ENCODE results near the gene POM121. TPM values are rescaled to one million over a fixed set of nuclear protein-coding genes. Genes with fewer than 3 reads are reported as not detected.
A peak's percentile ranks its signal among the peaks of the same experiment; 100 is the strongest.
"Not testable (repeated sequence)": the region's sequence is repeated elsewhere in the genome, so short reads cannot be mapped to it uniquely, and the experiment has no call there.

Gene POM121
- total RNA-seq (10 to 100 TPM; 48.3 to 51.2 TPM), polyA plus RNA-seq (ENCODE audit: insufficient read depth, low read depth, low replicate concordance) (49.7 TPM)
- long read RNA-seq, donor 1, partial matches to known transcripts = 6 of 7 reads
- long read RNA-seq, donor 1, other reads (novel, unspliced or antisense) = 0 of 7 reads
- long read RNA-seq, donor 2, partial matches to known transcripts = 17 of 17 reads
- long read RNA-seq, donor 2, other reads (novel, unspliced or antisense) = 0 of 17 reads

DNA sequence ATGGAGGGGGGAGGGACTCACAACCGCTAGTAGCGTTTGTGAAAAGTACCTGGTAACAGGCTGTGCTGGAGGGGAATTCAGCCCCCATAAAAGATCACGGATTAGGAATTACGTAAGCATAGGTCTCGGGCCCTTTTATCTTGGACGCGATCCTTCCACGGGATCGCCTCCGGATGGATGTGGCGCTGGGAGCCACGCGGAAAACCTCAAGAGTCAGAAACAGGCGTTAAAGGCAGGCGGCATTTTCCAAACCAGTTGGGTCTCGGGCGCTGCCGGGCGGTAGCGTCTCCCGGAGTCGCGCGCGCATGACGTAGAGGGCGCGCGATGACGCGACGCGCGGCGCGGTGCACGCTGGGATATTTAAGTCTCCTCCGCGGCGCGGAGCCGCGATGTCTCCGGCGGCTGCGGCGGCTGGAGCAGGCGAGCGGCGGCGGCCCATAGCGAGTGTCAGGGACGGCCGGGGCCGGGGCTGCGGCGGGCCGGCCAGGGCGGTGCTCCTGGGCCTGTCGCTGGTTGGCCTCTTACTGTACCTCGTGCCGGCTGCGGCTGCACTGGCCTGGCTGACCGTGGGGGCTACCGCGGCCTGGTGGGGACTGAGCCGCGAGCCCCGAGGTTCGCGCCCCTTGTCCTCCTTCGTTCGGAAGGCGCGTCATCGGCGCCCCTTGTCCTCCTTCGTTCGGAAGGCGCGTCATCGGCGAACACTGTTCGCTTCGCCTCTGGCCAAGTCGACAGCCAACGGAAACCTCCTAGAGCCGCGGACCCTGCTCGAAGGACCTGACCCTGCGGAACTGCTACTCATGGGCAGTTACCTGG is at the start of gene POM121:
POM121 (plus strand) TSS at position 363 of the 813 bp plus-strand sequence; CDS start at position 390, 27 bp downstream.
- TF ChIP-seq, protein P1, sequence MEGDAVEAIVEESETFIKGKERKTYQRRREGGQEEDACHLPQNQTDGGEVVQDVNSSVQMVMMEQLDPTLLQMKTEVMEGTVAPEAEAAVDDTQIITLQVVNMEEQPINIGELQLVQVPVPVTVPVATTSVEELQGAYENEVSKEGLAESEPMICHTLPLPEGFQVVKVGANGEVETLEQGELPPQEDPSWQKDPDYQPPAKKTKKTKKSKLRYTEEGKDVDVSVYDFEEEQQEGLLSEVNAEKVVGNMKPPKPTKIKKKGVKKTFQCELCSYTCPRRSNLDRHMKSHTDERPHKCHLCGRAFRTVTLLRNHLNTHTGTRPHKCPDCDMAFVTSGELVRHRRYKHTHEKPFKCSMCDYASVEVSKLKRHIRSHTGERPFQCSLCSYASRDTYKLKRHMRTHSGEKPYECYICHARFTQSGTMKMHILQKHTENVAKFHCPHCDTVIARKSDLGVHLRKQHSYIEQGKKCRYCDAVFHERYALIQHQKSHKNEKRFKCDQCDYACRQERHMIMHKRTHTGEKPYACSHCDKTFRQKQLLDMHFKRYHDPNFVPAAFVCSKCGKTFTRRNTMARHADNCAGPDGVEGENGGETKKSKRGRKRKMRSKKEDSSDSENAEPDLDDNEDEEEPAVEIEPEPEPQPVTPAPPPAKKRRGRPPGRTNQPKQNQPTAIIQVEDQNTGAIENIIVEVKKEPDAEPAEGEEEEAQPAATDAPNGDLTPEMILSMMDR (IDR thresholded peaks at IDR 0.05) = peak in 1 of 3 experiments; percentile 25
- TF ChIP-seq POLR2A (IDR thresholded peaks at IDR 0.05) = no peak
- H3K27me3 ChIP-seq = no peaks in the 10 kb centered on the region
- DNase-seq = peak; percentile 88
- peak within 1 kb of the TSS; percentile 83 to 85 for H3K4me3 ChIP-seq
- no peaks in the 10 kb centered on the region for H3K9me3 ChIP-seq
- H3K27ac ChIP-seq = peak within 1 kb of the TSS; percentile 77 to 92
- intact Hi-C loops (cut with DNase I; ENCODE audit: low total_unique reads) = no loop called here
- 0 to 1% methylated on average over 15 to 36 of the region's 91 CpGs for WGBS, 2 donors
- H3K4me1 ChIP-seq = peaks cover 15% of the 10 kb centered on the region
- no peaks in the 10 kb centered on the region for H3K36me3 ChIP-seq (ENCODE audit: low read depth, missing control alignments)

DNA sequence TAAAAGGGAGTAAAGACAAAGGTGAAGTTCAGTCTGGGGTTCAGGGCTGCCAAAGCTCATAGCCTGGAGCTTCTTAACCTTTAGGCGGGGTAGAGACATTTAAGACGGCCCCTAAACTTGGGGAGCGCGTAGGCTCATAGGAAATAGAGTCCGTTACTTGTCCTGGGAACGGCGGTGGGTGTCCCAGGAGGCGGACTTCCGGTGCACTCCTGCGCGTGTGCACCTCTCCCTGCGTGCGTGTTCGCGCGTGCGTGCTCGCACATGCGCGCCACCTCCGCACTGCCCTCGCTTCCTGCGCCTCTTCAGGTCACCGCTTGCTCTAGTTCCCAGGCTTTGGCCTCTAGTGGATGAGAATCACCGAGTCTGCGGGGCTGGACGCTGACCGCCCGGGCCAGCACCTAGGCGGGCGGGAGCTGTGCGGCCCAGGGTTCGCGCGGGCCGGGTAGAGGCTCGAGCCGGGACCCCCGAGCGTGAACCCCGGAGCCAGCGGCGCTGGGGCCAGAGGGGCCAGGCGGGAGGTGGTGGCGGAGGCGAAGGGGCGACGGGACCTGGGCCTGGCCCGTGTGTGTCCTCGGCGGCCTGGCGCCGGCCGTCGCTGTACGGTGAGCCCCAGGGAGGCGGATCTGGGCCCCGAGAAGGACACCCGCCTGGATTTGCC is 45.7 kb upstream of the POM121 start:
- H3K27ac ChIP-seq = peak overlapping the region; percentile 85 to 88
- intact Hi-C loops (cut with DNase I; ENCODE audit: low total_unique reads); H3K36me3 ChIP-seq (ENCODE audit: low read depth, missing control alignments); H3K4me1 ChIP-seq; H3K27me3 ChIP-seq; H3K9me3 ChIP-seq: not testable (repeated sequence)
- peak; percentile 91 for DNase-seq
- peak overlapping the region; percentile 65 to 78 for H3K4me3 ChIP-seq
- TF ChIP-seq, protein P1 (IDR thresholded peaks at IDR 0.05) = peak in 1 of 3 experiments; percentile 26
- WGBS, 2 donors = 0% methylated on average over 31 of the region's 59 CpGs; no CpG with 5 or more reads in 1 of the 2 donors

DNA sequence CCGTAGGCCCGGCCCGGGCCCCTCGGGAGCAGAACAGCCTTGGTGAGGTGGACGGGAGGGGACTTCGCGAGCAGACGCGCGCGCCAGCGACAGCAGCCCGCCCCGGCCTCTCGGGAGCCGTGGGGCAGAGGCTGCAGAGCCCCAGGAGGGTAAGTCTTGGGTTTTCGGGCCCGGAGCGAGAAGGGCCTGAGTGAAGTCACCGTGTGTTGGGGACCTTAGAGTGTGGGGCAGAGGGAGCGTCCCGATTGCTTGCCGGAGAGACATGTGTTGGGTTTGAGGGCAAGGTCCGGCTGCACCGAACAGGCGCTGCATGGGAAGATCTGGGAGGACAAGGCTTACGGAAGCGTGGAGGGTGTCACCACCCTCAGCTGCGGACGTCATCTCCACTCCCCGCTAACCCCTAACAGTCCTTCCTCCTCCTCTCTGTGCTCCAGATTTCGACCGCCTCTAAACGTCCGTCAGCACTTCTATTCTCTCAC is 45.1 kb upstream of the POM121 start:
- intact Hi-C loops (cut with DNase I; ENCODE audit: low total_unique reads) = not testable (repeated sequence)
- peak overlapping the region; percentile 65 to 78 for H3K4me3 ChIP-seq

DNA sequence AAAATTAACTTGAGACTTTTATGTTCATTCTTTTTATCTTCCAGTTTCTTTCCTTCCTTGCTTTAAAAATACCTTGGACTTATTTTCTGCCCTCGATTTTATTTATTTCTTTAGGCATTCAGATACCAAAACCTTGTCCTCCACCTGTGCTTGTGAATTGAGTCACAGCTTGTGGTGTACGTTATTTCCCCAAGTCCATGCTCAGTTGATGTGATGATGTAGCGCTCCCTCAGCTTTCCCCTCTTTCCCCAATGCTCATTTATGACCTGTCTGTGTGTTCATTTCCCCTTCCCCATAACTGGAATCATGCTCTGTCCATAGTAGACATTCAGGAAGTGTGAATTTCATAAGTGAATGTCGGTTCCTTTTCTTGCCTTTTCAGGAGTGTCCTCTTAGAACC is 33.1 kb upstream of the POM121 start:
- intact Hi-C loops (cut with DNase I; ENCODE audit: low total_unique reads); H3K27ac ChIP-seq; H3K4me1 ChIP-seq; H3K4me3 ChIP-seq; H3K27me3 ChIP-seq; H3K9me3 ChIP-seq; H3K36me3 ChIP-seq (ENCODE audit: low read depth, missing control alignments); DNase-seq: not testable (repeated sequence)
- 92 to 97% methylated on average over 4 of the region's 4 CpGs for WGBS, 2 donors

More for the DNA sequence above, 45.1 kb upstream of the POM121 start:
- H3K36me3 ChIP-seq (ENCODE audit: low read depth, missing control alignments); H3K9me3 ChIP-seq; H3K27me3 ChIP-seq; H3K4me1 ChIP-seq: not testable (repeated sequence)
- DNase-seq = peak; percentile 77
- H3K27ac ChIP-seq = peak overlapping the region; percentile 85 to 88
- WGBS, 2 donors = 0% methylated on average over 12 to 27 of the region's 35 CpGs

DNA sequence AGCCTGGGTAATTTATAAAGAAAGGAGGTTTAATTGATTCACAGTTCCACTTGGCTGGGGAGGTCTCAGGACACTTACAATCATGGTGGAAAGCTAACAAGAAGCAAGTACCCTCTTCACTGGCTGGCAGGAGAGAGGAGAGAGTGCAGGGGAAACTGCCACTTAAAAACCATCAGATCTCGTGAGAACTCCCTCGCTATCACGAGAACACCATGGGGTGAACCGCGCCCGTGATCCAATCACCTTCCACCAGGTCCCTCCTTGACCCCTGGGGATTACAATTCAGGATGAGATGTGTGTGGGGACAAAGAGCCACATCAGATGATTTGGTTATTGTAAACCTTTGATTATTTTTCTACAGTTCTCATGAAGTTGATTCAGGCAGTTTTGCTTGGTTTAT is 20.2 kb upstream of the POM121 start:
- WGBS, 2 donors = 95 to 98% methylated on average over 6 of the region's 6 CpGs
- H3K36me3 ChIP-seq (ENCODE audit: low read depth, missing control alignments); H3K27me3 ChIP-seq; H3K4me1 ChIP-seq; H3K4me3 ChIP-seq; DNase-seq; H3K9me3 ChIP-seq; intact Hi-C loops (cut with DNase I; ENCODE audit: low total_unique reads); H3K27ac ChIP-seq: not testable (repeated sequence)

DNA sequence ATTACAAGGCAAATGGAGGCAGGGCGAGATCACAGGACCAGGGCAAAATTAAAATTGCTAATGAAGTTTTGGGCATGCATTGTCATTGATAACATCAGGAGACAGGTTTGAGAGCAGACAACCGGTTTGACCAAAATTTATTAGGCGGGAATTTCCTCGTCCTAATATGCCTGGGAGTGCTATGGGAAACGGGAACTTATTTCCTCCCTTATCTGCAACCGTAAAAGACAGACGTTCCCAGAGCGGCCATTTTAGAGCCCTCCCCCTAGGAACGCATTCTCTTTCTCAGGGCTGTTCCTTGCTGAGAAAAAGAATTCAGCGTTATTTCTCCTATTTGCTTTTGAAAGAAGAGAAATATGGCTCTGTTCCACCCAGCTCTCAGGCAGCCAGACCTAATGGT is 16.5 kb upstream of the POM121 start:
- H3K9me3 ChIP-seq; H3K36me3 ChIP-seq (ENCODE audit: low read depth, missing control alignments); DNase-seq; H3K4me3 ChIP-seq; intact Hi-C loops (cut with DNase I; ENCODE audit: low total_unique reads); H3K27me3 ChIP-seq; H3K4me1 ChIP-seq; H3K27ac ChIP-seq: not testable (repeated sequence)
- 89 to 94% methylated on average over 10 of the region's 10 CpGs for WGBS, 2 donors

DNA sequence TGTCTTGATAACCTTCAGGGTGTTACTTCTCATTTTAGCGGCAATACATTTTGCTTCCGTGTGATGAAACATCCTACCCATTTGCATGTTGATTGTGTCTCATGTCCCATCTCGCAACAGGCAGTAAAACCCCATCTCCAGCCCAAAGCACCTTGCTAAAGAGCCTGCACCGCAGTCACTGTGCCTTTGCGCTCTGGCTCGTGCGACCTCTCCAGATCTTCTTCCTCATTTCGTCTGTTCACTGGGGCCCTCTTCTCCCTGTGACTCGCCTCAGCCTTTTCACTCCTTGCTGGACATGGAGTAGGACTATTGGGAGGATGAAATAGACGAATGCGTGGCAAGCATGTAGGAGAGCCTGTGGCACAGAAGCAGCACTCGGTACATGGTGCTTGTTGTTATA is 13.5 kb upstream of the POM121 start:
- intact Hi-C loops (cut with DNase I; ENCODE audit: low total_unique reads); H3K4me3 ChIP-seq; DNase-seq; H3K4me1 ChIP-seq; H3K27me3 ChIP-seq; H3K36me3 ChIP-seq (ENCODE audit: low read depth, missing control alignments); H3K27ac ChIP-seq; H3K9me3 ChIP-seq: not testable (repeated sequence)
- WGBS, 2 donors = 90 to 98% methylated on average over 9 to 10 of the region's 12 CpGs

DNA sequence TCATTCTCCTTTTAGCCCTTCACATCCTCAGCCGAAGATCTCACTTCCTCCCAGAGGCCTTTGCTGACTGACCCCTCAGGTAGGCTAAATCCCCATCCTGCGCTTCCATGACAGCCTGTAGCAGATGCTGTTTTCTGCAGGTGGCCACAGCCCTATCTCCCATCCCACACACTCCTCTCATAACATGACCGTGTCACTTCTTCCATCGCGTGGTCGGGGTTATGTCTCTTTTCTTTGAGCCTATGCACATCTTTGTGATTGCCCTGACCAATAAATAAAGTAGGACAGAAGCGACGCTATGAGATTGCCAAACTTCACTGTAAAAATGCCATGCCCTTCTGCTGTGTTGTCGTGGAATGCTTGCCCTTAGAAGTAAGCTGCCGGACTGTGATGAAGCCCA is 11.1 kb upstream of the POM121 start:
- H3K27ac ChIP-seq; intact Hi-C loops (cut with DNase I; ENCODE audit: low total_unique reads): not testable (repeated sequence)
- 78 to 87% methylated on average over 10 of the region's 10 CpGs for WGBS, 2 donors

More for the DNA sequence above, 11.1 kb upstream of the POM121 start:
- not testable (repeated sequence) for H3K9me3 ChIP-seq; DNase-seq; H3K4me1 ChIP-seq; H3K36me3 ChIP-seq (ENCODE audit: low read depth, missing control alignments); H3K27me3 ChIP-seq; H3K4me3 ChIP-seq
